Hepatocyte (in vitro differentiated cells): ENCODE results near the gene PDP2. TPM values are rescaled to one million over a fixed set of nuclear protein-coding genes. Genes with fewer than 3 reads are reported as not detected.

ENCODE experiments used
- DNase-seq: peaks from one replicate; pipeline ENCODE4 v3.0.0-alpha.2; 2016; ENCODE audit warnings: low spot score
- H2AFZ ChIP-seq: fragments of 200-600 bp; sonication (generic); 2 replicates; pipeline ENCODE4 v1.6.0; 2016; ENCODE audit warnings: antibody characterized with exemption, mild to moderate bottlenecking
- H3K27ac ChIP-seq: fragments of 200-600 bp; sonication (generic); 2 replicates; pipeline ENCODE4 v1.5.1; 2016; ENCODE audit warnings: mild to moderate bottlenecking
- H3K27me3 ChIP-seq: fragments of 200-600 bp; sonication (generic); 2 replicates; pipeline ENCODE4 v1.6.1; 2016
- H3K36me3 ChIP-seq: fragments of 200-600 bp; sonication (generic); replicated peaks from 2 replicates; pipeline ENCODE4 v1.5.1; 2016; ENCODE audit warnings: low read depth; ENCODE audit not compliant: insufficient read depth
- H3K4me1 ChIP-seq: fragments of 200-600 bp; sonication (generic); 2 replicates; pipeline ENCODE4 v1.5.1; 2016; ENCODE audit warnings: mild to moderate bottlenecking, moderate library complexity; ENCODE audit not compliant: insufficient read depth
- H3K4me2 ChIP-seq: fragments of 200-600 bp; sonication (generic); 2 replicates; pipeline ENCODE4 v1.6.0; 2016
- H3K4me3 ChIP-seq: fragments of 200-600 bp; sonication (generic); 2 replicates; pipeline ENCODE4 v1.5.1; 2016; ENCODE audit warnings: mild to moderate bottlenecking
- H3K79me2 ChIP-seq: fragments of 200-600 bp; sonication (generic); 2 replicates; pipeline ENCODE4 v1.6.0; 2017; ENCODE audit warnings: mild to moderate bottlenecking
- H3K9me2 ChIP-seq: fragments of 200-600 bp; sonication (generic); replicated peaks from 2 replicates; pipeline ENCODE4 v1.6.0; 2017; ENCODE audit warnings: mild to moderate bottlenecking; ENCODE audit not compliant: insufficient read depth
- H3K9me3 ChIP-seq: fragments of 200-600 bp; sonication (generic); 2 replicates; pipeline ENCODE4 v1.5.1; 2016; ENCODE audit warnings: low read depth, mild to moderate bottlenecking
- H4K20me1 ChIP-seq: fragments of 200-600 bp; sonication (generic); 2 replicates; pipeline ENCODE4 v1.6.0; 2016; ENCODE audit warnings: mild to moderate bottlenecking; ENCODE audit not compliant: insufficient read depth, poor library complexity, severe bottlenecking
- EZH2 ChIP-seq: fragments of 200-600 bp; sonication (generic); IDR thresholded peaks from 2 replicates; pipeline ENCODE4 v1.6.1; 2016; ENCODE audit warnings: antibody characterized with exemption, mild to moderate bottlenecking, borderline replicate concordance
- EZH2phosphoT487 ChIP-seq: fragments of 200-600 bp; sonication (generic); IDR thresholded peaks from one replicate; pipeline ENCODE4 v1.6.1; 2018; ENCODE audit warnings: antibody characterized with exemption, mild to moderate bottlenecking, low read depth, moderate library complexity; ENCODE audit not compliant: unreplicated experiment, severe bottlenecking
- WGBS: methylation state at CpG from one replicate; pipeline ENCODE4 v1.1.6; 2016; ENCODE audit warnings: low lambda C conversion rate; ENCODE audit errors: missing lambda C conversion rate; 5-methylcytosine and 5-hydroxymethylcytosine counted together
- polyA plus RNA-seq: library from polyadenylated mRNA; unstranded; fragments of >200 nt; fragmentation: Nextera tagmentation; extraction: Ambion mirVana; gene quantifications from 2 replicates; pipeline ENCODE4 v1.2.1, GENCODE V29; 2016
- total RNA-seq: library from RNA; depleted of rRNA; stranded (reverse); fragments of >200 nt; gene quantifications from 2 replicates; pipeline ENCODE4 v1.2.3, GENCODE V29; 2014
- TF ChIP-seq, protein P1 (sequence below): fragments of 200-600 bp; sonication (generic); IDR thresholded peaks from 2 replicates; pipeline ENCODE4 v1.5.1; 2016; ENCODE audit warnings: antibody characterized with exemption, mild to moderate bottlenecking; ENCODE audit not compliant: poor library complexity

PDP2 gene
- total and polyA plus RNA-seq, 2 experiments from 2014 or later, result 5.2 to 17.7 TPM

DNA sequence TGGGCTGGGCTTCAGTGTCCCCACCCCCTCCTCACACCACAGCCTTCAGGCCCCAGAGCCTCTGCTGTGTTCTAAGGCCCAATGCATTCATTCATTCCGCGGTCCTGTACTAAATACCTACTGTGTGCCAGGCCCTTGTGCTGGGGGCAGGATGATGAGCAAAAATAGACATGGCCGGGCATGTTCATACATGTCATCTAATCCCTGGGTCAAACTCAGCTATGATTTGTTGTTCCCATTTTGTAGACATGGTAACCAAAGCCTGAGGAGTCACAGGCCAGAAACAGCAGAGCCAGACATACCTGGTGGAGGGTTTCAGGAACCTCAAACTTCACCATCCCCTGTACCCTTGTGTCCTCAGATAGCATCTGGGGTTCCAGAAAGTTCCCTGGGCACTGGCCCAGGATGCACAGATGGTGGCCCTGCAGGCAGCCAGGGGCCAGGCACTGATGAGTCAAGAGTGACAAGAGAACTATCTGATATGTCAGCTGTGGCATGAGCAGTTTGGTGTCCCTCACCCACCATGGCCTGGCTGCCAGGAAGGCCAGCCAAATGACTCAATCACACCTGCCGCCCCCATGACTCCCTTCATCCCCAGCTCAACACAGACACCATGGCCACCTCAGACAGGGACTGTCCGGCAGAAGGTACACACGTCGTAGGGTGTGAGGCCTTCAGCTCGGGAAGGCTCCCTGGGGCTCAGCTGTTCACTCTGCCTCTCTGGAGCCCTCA, 47.8 kb downstream of the PDP2 start:
- no peak for DNase-seq
- WGBS, result 92% methylated on average over 8 of the region's 8 CpGs
- H3K9me3 ChIP-seq, result no peaks in the 10 kb centered on the region
- no peak for TF ChIP-seq EZH2phosphoT487
- H3K79me2 ChIP-seq, result peaks cover 4% of the 10 kb centered on the region
- no peak overlapping the region for H3K4me2 ChIP-seq
- no peaks in the 10 kb centered on the region for H4K20me1 ChIP-seq
- no peaks in the 10 kb centered on the region for H3K36me3 ChIP-seq
- H3K4me3 ChIP-seq, result no peak overlapping the region
- no peaks in the 10 kb centered on the region for H3K9me2 ChIP-seq
- H3K27ac ChIP-seq, result no peak overlapping the region
- peaks cover 24% of the 10 kb centered on the region for H3K27me3 ChIP-seq
- H2AFZ ChIP-seq, result no peak overlapping the region
- H3K4me1 ChIP-seq, result peaks cover 6% of the 10 kb centered on the region

DNA sequence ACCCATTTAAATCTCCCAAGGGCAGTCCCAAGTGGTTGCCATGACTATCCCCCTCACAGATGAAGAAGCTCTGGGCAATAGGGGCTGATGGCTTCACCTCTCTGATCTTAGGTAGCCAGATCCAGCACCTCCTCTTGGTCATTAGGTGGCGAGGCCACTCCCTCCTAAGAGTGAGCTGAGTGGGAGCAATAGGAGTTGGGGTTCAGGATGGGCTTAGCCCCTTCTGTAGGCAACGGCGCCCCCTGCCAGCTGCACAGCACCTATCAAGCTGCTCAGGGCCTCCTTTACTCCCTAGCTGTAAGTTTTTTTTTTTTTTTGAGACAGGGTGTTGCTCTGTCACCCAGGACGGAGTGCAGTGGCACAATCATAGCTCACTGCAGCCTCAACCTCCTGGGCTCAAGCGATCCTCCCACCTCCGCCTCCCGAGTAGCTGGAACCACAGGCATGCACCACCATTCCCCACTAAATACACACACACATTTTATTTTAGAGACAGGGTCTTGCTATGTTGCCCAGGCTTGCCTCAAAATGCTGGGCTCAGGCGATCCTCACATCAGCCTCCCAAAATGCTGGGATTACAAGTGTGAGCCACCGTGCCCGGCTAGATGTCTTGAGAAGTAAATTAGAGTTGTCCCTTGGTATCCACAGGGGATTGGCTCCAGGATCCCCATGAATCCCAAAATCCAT, 48.5 kb downstream of the PDP2 start:
- no peaks in the 10 kb centered on the region for H3K36me3 ChIP-seq
- no peaks in the 10 kb centered on the region for H3K9me3 ChIP-seq
- H3K4me3 ChIP-seq, result no peak overlapping the region
- peaks cover 24% of the 10 kb centered on the region for H3K27me3 ChIP-seq
- no peak overlapping the region for H2AFZ ChIP-seq
- no peak overlapping the region for H3K27ac ChIP-seq
- H3K4me1 ChIP-seq, result peaks cover 11% of the 10 kb centered on the region
- H3K9me2 ChIP-seq, result no peaks in the 10 kb centered on the region
- no peak for TF ChIP-seq EZH2
- TF ChIP-seq, protein P1, sequence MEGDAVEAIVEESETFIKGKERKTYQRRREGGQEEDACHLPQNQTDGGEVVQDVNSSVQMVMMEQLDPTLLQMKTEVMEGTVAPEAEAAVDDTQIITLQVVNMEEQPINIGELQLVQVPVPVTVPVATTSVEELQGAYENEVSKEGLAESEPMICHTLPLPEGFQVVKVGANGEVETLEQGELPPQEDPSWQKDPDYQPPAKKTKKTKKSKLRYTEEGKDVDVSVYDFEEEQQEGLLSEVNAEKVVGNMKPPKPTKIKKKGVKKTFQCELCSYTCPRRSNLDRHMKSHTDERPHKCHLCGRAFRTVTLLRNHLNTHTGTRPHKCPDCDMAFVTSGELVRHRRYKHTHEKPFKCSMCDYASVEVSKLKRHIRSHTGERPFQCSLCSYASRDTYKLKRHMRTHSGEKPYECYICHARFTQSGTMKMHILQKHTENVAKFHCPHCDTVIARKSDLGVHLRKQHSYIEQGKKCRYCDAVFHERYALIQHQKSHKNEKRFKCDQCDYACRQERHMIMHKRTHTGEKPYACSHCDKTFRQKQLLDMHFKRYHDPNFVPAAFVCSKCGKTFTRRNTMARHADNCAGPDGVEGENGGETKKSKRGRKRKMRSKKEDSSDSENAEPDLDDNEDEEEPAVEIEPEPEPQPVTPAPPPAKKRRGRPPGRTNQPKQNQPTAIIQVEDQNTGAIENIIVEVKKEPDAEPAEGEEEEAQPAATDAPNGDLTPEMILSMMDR, result peak; percentile 45
- no peak for TF ChIP-seq EZH2phosphoT487
- 80% methylated on average over 10 of the region's 10 CpGs for WGBS
- H4K20me1 ChIP-seq, result no peaks in the 10 kb centered on the region
- no peak overlapping the region for H3K4me2 ChIP-seq
- DNase-seq, result peak; percentile 55
- peaks cover 12% of the 10 kb centered on the region for H3K79me2 ChIP-seq

DNA sequence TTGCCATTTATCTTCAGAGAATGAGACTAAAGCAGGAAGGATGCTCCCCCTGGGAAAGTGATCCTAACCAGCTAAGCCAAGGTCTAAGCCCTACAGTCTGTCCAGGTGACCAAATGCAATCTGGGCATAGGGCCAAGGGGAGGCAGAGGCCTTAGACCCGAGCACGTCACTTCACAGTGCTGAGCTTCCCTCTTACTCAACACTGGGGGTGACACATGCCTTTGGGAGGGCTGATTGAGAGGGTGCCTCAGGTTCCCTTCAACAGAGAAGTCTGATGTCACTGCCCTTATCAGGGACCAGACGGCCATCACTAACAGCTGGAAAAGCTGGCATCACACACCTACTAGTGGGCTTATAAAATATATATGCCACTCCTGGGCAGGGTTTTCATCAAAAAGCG, 49.9 kb downstream of the PDP2 start:
- TF ChIP-seq, protein P1, result no peak
- TF ChIP-seq EZH2 (no peak), EZH2phosphoT487 (no peak)
- Histone ChIP-seq H4K20me1 (no peaks in the 10 kb centered on the region), H3K36me3 (no peaks in the 10 kb centered on the region), H3K4me3 (no peak overlapping the region), H3K4me1 (peaks cover 11% of the 10 kb centered on the region), H3K79me2 (peaks cover 21% of the 10 kb centered on the region), H3K4me2 (no peak overlapping the region), H3K27ac (peak overlapping the region; percentile 69), H3K9me3 (no peaks in the 10 kb centered on the region), H3K27me3 (peaks cover 14% of the 10 kb centered on the region), H3K9me2 (no peaks in the 10 kb centered on the region), H2AFZ (no peak overlapping the region)
- DNase-seq, result peak; percentile 73
- WGBS, result 78% methylated on average over 4 of the region's 4 CpGs

DNA sequence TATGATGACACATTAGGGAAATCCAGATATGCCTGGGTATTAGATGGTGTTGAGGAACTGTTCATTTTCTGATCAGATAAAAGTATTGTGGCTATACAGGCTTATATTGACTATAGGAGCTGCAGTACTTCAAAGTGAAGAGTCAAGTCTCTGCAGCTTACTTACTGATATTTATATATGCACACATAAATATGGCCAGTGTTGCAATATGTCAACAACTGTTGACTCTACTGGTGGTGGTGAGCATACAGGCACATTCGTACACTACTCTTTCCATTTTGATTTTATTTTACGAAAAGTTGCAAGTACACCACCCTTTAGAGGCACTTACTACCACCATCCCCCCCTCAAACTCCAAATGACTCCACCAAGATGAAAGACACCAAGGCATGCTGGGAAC, 51.4 kb downstream of the PDP2 start:
- WGBS, result 94% methylated on average over 2 of the region's 2 CpGs
- no peaks in the 10 kb centered on the region for H3K9me2 ChIP-seq
- no peak overlapping the region for H2AFZ ChIP-seq
- no peaks in the 10 kb centered on the region for H3K9me3 ChIP-seq
- H3K4me1 ChIP-seq, result peaks cover 22% of the 10 kb centered on the region
- no peak for DNase-seq
- no peaks in the 10 kb centered on the region for H3K27me3 ChIP-seq
- H3K27ac ChIP-seq, result no peak overlapping the region
- H4K20me1 ChIP-seq, result no peaks in the 10 kb centered on the region
- no peak for TF ChIP-seq EZH2
- TF ChIP-seq EZH2phosphoT487, result no peak
- TF ChIP-seq, protein P1, result no peak
- no peaks in the 10 kb centered on the region for H3K36me3 ChIP-seq
- no peak overlapping the region for H3K4me3 ChIP-seq
- no peak overlapping the region for H3K4me2 ChIP-seq
- H3K79me2 ChIP-seq, result peaks cover 36% of the 10 kb centered on the region
